K562 (cell line): ENCODE measurements around the gene LYRM1. TPM values are rescaled to one million over a fixed set of nuclear protein-coding genes. Genes with fewer than 3 reads are reported as not detected.

ENCODE experiments used
- ATAC-seq: fragments of 200-7000 bp; cut with Tn5 transposase; 3 replicates; pipeline ENCODE4 v1.9.1; 2020; ENCODE audit warnings: moderate library complexity
- Bru-seq: library from RNA; stranded (reverse); fragments of 400-500 nt; gene quantifications from one replicate; lab custom pipeline; 2021; lab: Mats Ljungman, UMichigan
- BruChase-seq, 2 experiments: library from RNA; stranded (reverse); fragments of 400-500 nt; gene quantifications; one replicate each; lab custom pipeline; 2021; lab: Mats Ljungman, UMichigan
- BruUV-seq: library from RNA; stranded (reverse); fragments of 400-500 nt; replicated peaks from 2 replicates; lab custom pipeline; 2021; lab: Mats Ljungman, UMichigan
- CTCF ChIA-PET: fragments of 300-600 bp; formaldehyde crosslinking; extraction: SDS; loops from one replicate; lab custom pipeline; 2021; ENCODE audit warnings: low intra/inter-chr PET ratio; lab: Yijun Ruan, JAX
- POLR2A ChIA-PET: fragments of 300-600, 350-650 bp; sonication (Branson Sonifier 250); formaldehyde crosslinking; extraction: SDS; loops from one replicate; lab custom pipeline; 2021; ENCODE audit warnings: antibody characterized with exemption, inconsistent platforms; lab: Yijun Ruan, JAX
- DNase-seq, 4 experiments: peaks; one replicate each; pipeline versions ENCODE4 v3.0.0 to v3.0.0-alpha.2; 2011 to 2018; ENCODE audit warnings: low spot score in 3 of 4, mixed read lengths in 3 of 4; ENCODE audit errors: extremely low read depth in 1 of 4
- FAIRE-seq: peaks from 2 replicates; lab custom pipeline; 2011; peaks lifted over from hg19 to GRCh38; lab: Jason Lieb, UNC
- H2AFZ ChIP-seq: 2 replicates; pipeline ENCODE4 v1.6.0; 2011; ENCODE audit warnings: low read depth, low read length, control low read depth, inconsistent platforms
- H3K27ac ChIP-seq: fragments of 200-600 bp; 3 replicates; pipeline ENCODE4 v1.8.0; 2011; ENCODE audit warnings: low read depth, mild to moderate bottlenecking, control low read depth, inconsistent platforms, low read length, moderate library complexity, mixed read lengths; ENCODE audit errors: extremely low read depth
- H3K27me3 ChIP-seq, 2 experiments: fragments of 300-600 bp in 1 of 2; 2 replicates in 1 of 2; 3 replicates in 1 of 2; pipeline versions ENCODE4 v1.6.0 to v1.8.0; 2011; ENCODE audit warnings: inconsistent platforms in 2 of 2, low read length in 2 of 2, mild to moderate bottlenecking in 1 of 2, mixed read lengths in 1 of 2, moderate library complexity in 1 of 2; ENCODE audit not compliant: control insufficient read depth in 2 of 2, insufficient read depth in 2 of 2
- H3K36me3 ChIP-seq: fragments of 300-600 bp; 3 replicates; pipeline ENCODE4 v1.8.0; 2011; ENCODE audit warnings: mild to moderate bottlenecking, low read length, inconsistent platforms; ENCODE audit not compliant: control insufficient read depth, insufficient read depth
- H3K4me1 ChIP-seq, 2 experiments: fragments of 200-600 bp in 1 of 2; replicated peaks in 1 of 2; 2 replicates in 1 of 2; 3 replicates in 1 of 2; pipeline versions ENCODE4 v1.5.1 to v1.8.0; 2011; ENCODE audit warnings: inconsistent platforms in 2 of 2, low read length in 2 of 2, mild to moderate bottlenecking in 1 of 2, mixed read lengths in 1 of 2, moderate library complexity in 1 of 2; ENCODE audit not compliant: control insufficient read depth in 2 of 2, insufficient read depth in 2 of 2
- H3K4me2 ChIP-seq: 2 replicates; pipeline ENCODE4 v1.6.1; 2011; ENCODE audit warnings: low read length, control low read depth, inconsistent platforms, mixed read lengths; ENCODE audit not compliant: insufficient read depth
- H3K4me3 ChIP-seq: fragments of 200-600 bp; sonication (generic), shearing (Covaris generic); 2 replicates; pipeline ENCODE4 v1.5.1; 2016; ENCODE audit warnings: control low read depth, inconsistent platforms
- H3K79me2 ChIP-seq: fragments of 200-600 bp; 3 replicates; pipeline ENCODE4 v1.8.0; 2011; ENCODE audit warnings: low read length, inconsistent platforms; ENCODE audit not compliant: control insufficient read depth, insufficient read depth
- H3K9ac ChIP-seq, 2 experiments: 2 replicates each; pipeline versions ENCODE4 v1.6.0 to v1.6.1; 2011; ENCODE audit warnings: low read depth in 2 of 2, low read length in 2 of 2, control low read depth in 1 of 2, inconsistent platforms in 1 of 2, mild to moderate bottlenecking in 1 of 2, mixed read lengths in 1 of 2; ENCODE audit not compliant: insufficient read depth in 1 of 2
- H3K9me1 ChIP-seq: one replicate; pipeline ENCODE4 v1.6.0; 2011; ENCODE audit warnings: inconsistent platforms, mild to moderate bottlenecking, low read length, moderate library complexity; ENCODE audit not compliant: control insufficient read depth, insufficient read depth
- H3K9me3 ChIP-seq: replicated peaks from 2 replicates; pipeline ENCODE4 v1.5.1; 2011; ENCODE audit warnings: low read depth, low read length, inconsistent platforms; ENCODE audit not compliant: control insufficient read depth, insufficient read depth
- H4K20me1 ChIP-seq: replicated peaks from 2 replicates; pipeline ENCODE4 v1.6.1; 2011; ENCODE audit warnings: low read length, inconsistent platforms, mixed read lengths; ENCODE audit not compliant: control insufficient read depth, insufficient read depth
- ATF4 ChIP-seq: fragments of 450-650 bp; formaldehyde crosslinking; IDR thresholded peaks from 2 replicates; pipeline ENCODE4 v1.4.0; 2022; ENCODE audit warnings: mild to moderate bottlenecking, moderate library complexity
- CEBPB ChIP-seq: fragments of 450-650 bp; IDR thresholded peaks from 2 replicates; pipeline ENCODE4 v1.6.1; 2016; ENCODE audit warnings: missing genetic modification characterization, missing compliant biosample characterization
- DMBX1 ChIP-seq: fragments of 250-450 bp; sonication (Bioruptor Pico); IDR thresholded peaks from 2 replicates; pipeline ENCODE4 v1.8.0; 2022; ENCODE audit warnings: inconsistent platforms, mild to moderate bottlenecking, moderate library complexity, borderline replicate concordance
- GATAD2A ChIP-seq: fragments of 450-650 bp; IDR thresholded peaks from 2 replicates; pipeline ENCODE4 v1.6.1; 2017
- LCOR ChIP-seq: sonication (generic); formaldehyde crosslinking; IDR thresholded peaks from 2 replicates; pipeline ENCODE4 v1.8.0; 2022; ENCODE audit warnings: mild to moderate bottlenecking, missing genetic modification reagents
- MTA1 ChIP-seq: fragments of 450-650 bp; IDR thresholded peaks from 2 replicates; pipeline ENCODE4 v1.6.1; 2017; ENCODE audit warnings: borderline replicate concordance
- PTRF ChIP-seq: fragments of 450-650 bp; IDR thresholded peaks from 2 replicates; pipeline ENCODE4 v1.6.1; 2016; ENCODE audit warnings: mild to moderate bottlenecking, missing genetic modification characterization, missing compliant biosample characterization
- RFX1 ChIP-seq: fragments of 450-650 bp; IDR thresholded peaks from 2 replicates; pipeline ENCODE4 v1.6.1; 2016; ENCODE audit warnings: mild to moderate bottlenecking, moderate library complexity
- RFX7 ChIP-seq: fragments of 250-450 bp; sonication (Bioruptor Pico); IDR thresholded peaks from 2 replicates; pipeline ENCODE4 v1.5.1; 2021; ENCODE audit warnings: mild to moderate bottlenecking
- RNF2 ChIP-seq: sonication (generic); IDR thresholded peaks from 2 replicates; pipeline ENCODE4 v1.6.1; 2016
- THAP12 ChIP-seq: fragments of 250-450 bp; sonication (Bioruptor Pico); IDR thresholded peaks from 2 replicates; pipeline ENCODE4 v1.9.0; 2021; ENCODE audit warnings: mild to moderate bottlenecking, inconsistent platforms
- TOE1 ChIP-seq, 2 experiments: fragments of 450-650 bp in 1 of 2; sonication (generic) in 1 of 2; formaldehyde crosslinking in 1 of 2; IDR thresholded peaks; 2 replicates each; pipeline versions ENCODE4 v1.7.1 to v1.8.0; 2016 to 2022; ENCODE audit warnings: borderline replicate concordance in 2 of 2, mild to moderate bottlenecking in 2 of 2, antibody characterized with exemption in 1 of 2, inconsistent platforms in 1 of 2, low read depth in 1 of 2, missing genetic modification reagents in 1 of 2, moderate library complexity in 1 of 2
- WGBS: fragments of 100-300 bp; shearing (Covaris generic); methylation state at CpG from one replicate; pipeline ENCODE4 v1.1.6; 2016; ENCODE audit warnings: low coverage, mixed read lengths; ENCODE audit not compliant: insufficient coverage; ENCODE audit errors: missing lambda C conversion rate; 5-methylcytosine and 5-hydroxymethylcytosine counted together
- in situ Hi-C: fragments of 300-500 bp; cut with MboI; formaldehyde crosslinking; loops from 4 replicates; pipeline ENCODE4 v1.15.0; 2018; ENCODE audit warnings: inconsistent platforms, mixed read lengths
- intact Hi-C: fragments of 100-400 bp; cut with micrococcal nuclease; formaldehyde crosslinking; loops from 2 replicates; pipeline ENCODE4 v1.14.2; 2022
- long read RNA-seq, 3 experiments: library from polyadenylated mRNA in 2 of 3; library from RNA in 1 of 3; unstranded in 2 of 3; stranded (forward) in 1 of 3; transcript quantifications; one replicate each; pipeline ENCODE4 v2.0.0, GENCODE V29; 2019 to 2022
- polyA minus RNA-seq, 3 experiments: library from RNA; depleted of rRNA, polyadenylated mRNA; stranded (reverse); fragments of >200 nt; gene quantifications; 2 replicates each; pipeline ENCODE4 v1.2.3, GENCODE V29; 2011
- polyA plus RNA-seq, 8 experiments: library from polyadenylated mRNA; depleted of rRNA in 4 of 8; stranded (reverse) in 5 of 8; unstranded in 3 of 8; fragments of >200 nt; fragmentation: Nextera tagmentation in 2 of 8; fragmentation: Illumina TruSeq in 1 of 8; extraction: Ambion mirVana in 2 of 8; extraction: Trizol in 1 of 8; gene quantifications; 2 replicates each; pipeline versions ENCODE4 v1.2.1 to v1.2.3, GENCODE V29; 2011 to 2014; ENCODE audit warnings: inconsistent platforms in 1 of 8, missing spikeins in 1 of 8
- total RNA-seq, 7 experiments: library from RNA; depleted of rRNA in 6 of 7; stranded (reverse); fragments of >200 nt in 6 of 7; fragmentation: Illumina TruSeq in 2 of 7; extraction: Trizol in 2 of 7; gene quantifications; 2 replicates each; pipeline versions ENCODE4 v1.2.1 to v1.2.3, GENCODE V29; 2011 to 2021; ENCODE audit warnings: low replicate concordance in 1 of 7

The LYRM1 gene
- 5.6 and 11.9 TPM in 2 replicates for total RNA-seq (2011; cell fraction: chromatin; rRNA removed; ENCODE audit: low replicate concordance)
- 3.3 and 3.7 TPM in 2 replicates for total RNA-seq (2011; cell fraction: nucleolus; rRNA removed)
- 8.4 and 14.1 TPM in 2 replicates for total RNA-seq (2011; cell fraction: nucleoplasm; rRNA removed)
- 22.0 and 32.7 TPM in 2 replicates for total RNA-seq (2014; rRNA removed)
- total RNA-seq (2014; rRNA removed; fragmentation: Illumina TruSeq; extraction: Trizol), result 26.2 and 28.2 TPM in 2 replicates
- total RNA-seq (2015; rRNA removed; fragmentation: Illumina TruSeq; extraction: Trizol), result 26.0 and 26.5 TPM in 2 replicates
- total RNA-seq (2021), result 17.5 and 18.9 TPM in 2 replicates
- polyA plus RNA-seq (2011; rRNA removed), result 26.9 and 32.7 TPM in 2 replicates
- polyA plus RNA-seq (2011; cell fraction: cytosol; rRNA removed), result 9.0 and 16.7 TPM in 2 replicates
- 7.8 and 12.3 TPM in 2 replicates for polyA plus RNA-seq (2011; cell fraction: nucleus; rRNA removed)
- polyA plus RNA-seq (2012), result 24.3 and 54.4 TPM in 2 replicates
- polyA plus RNA-seq (2014; fragmentation: Illumina TruSeq; extraction: Trizol), result 36.9 and 40.2 TPM in 2 replicates
- 10 to 100 TPM; 40.0 to 44.1 TPM for polyA plus RNA-seq (2014; fragmentation: Nextera tagmentation; extraction: Ambion mirVana)
- 26.3 and 27.3 TPM in 2 replicates for polyA plus RNA-seq (2014; rRNA removed)
- polyA minus RNA-seq (2011; rRNA and poly(A)+ RNA removed), result 18.1 and 18.9 TPM in 2 replicates
- 5.5 and 9.6 TPM in 2 replicates for polyA minus RNA-seq (2011; cell fraction: cytosol; rRNA and poly(A)+ RNA removed)
- polyA minus RNA-seq (2011; cell fraction: nucleus; rRNA and poly(A)+ RNA removed), result 2.6 and 5.8 TPM in 2 replicates
- Bru-seq, nascent RNA, result percentile 64 among the genes with signal in this experiment
- BruChase-seq, experiment 1, labeled RNA remaining after a 2-hour chase, result percentile 63 among the genes with signal in this experiment
- percentile 59 among the genes with signal in this experiment for BruChase-seq, experiment 2, labeled RNA remaining after a 6-hour chase
- long read RNA-seq, experiment 1, transcript LYRM1-208 (4 exons, 460 nt), result minor isoform, 8 of 44 reads
- long read RNA-seq, experiment 1, transcript LYRM1-201 (5 exons, 1,626 nt), result minor isoform, 9 of 44 reads
- long read RNA-seq, experiment 1, transcript LYRM1-204 (4 exons, 1,558 nt), result major isoform, 12 of 44 reads
- long read RNA-seq, experiment 1, partial matches to known transcripts, result 7 of 44 reads
- long read RNA-seq, experiment 1, other reads (novel, unspliced or antisense), result 7 of 44 reads
- long read RNA-seq, experiment 2, partial matches to known transcripts, result 2 of 25 reads
- long read RNA-seq, experiment 2, other reads (novel, unspliced or antisense), result 15 of 25 reads
- long read RNA-seq, experiment 3, transcript LYRM1-204 (4 exons, 1,558 nt), result major isoform, 9 of 23 reads
- long read RNA-seq, experiment 3, transcript LYRM1-201 (5 exons, 1,626 nt), result minor isoform, 5 of 23 reads
- long read RNA-seq, experiment 3, partial matches to known transcripts, result 4 of 23 reads
- long read RNA-seq, experiment 3, other reads (novel, unspliced or antisense), result 3 of 23 reads

- under 1% methylated on average over 50 of the region's 62 CpGs for WGBS
- DNase-seq (peak; percentile 95 to 99 (median 96)), FAIRE-seq (peak; percentile 90), ATAC-seq (peak; percentile 95)
- Histone ChIP-seq H3K27me3 (no peaks in the 10 kb centered on the region), H3K9me1 (no peaks in the 10 kb centered on the region), H3K79me2 (peaks cover 44% of the 10 kb centered on the region), H3K9me3 (no peaks in the 10 kb centered on the region), H3K4me3 (peak within 1 kb of the TSS; percentile 85), H3K36me3 (peaks cover 16% of the 10 kb centered on the region; the same call in 1 of the 3 replicates), H3K27ac (peak within 1 kb of the TSS; percentile 92), H2AFZ (peak within 1 kb of the TSS; percentile 92), H3K4me1 (peaks cover 32 to 50% of the 10 kb centered on the region in 2 experiments), H3K9ac (peak within 1 kb of the TSS; percentile 92 to 94), H4K20me1 (no peaks in the 10 kb centered on the region), H3K4me2 (peak within 1 kb of the TSS; percentile 91)
- in situ Hi-C loops (no loop called here), intact Hi-C loops (loop anchor here (5.0 kb wide), 2 partner anchors 47 to 48 kb away; no protein-coding TSS in a partner anchor)
- ChIA-PET POLR2A (interaction anchor here (0.6 to 2.5 kb wide), 16 partner anchors 9 to 649 kb away, joined by 3 to 19 read pairs (median 4); partner anchors contain the start of gene ACSM3), CTCF (interaction anchor here (0.7 kb wide), 1 partner anchor 166 kb away, joined by 3 read pairs; no protein-coding TSS in a partner anchor)
- BruUV-seq, result no TSS peak
- TF ChIP-seq DMBX1 (CRISPR knock-in tag) (no peak), THAP12 (CRISPR knock-in tag) (0 out of 2 replicates have a peak, but pooled peaks have one; percentile 58), GATAD2A (0 out of 2 replicates have a peak, but pooled peaks have one; percentile 22), ATF4 (CRISPR knock-in tag) (peak; percentile 66; the same call in 1 of the 2 replicates), TOE1 (IDR thresholded peaks at IDR 0.05; ENCODE audit: borderline replicate concordance) (peak; percentile 65; the same call in 1 of the 2 replicates), TOE1 (CRISPR knock-in tag; IDR thresholded peaks at IDR 0.05; ENCODE audit: borderline replicate concordance, low read depth) (no peak), RNF2 (peak; percentile 37; the same call in 1 of the 2 replicates), CEBPB (peak; percentile 97), LCOR (CRISPR knock-in tag) (no peak), RFX1 (peak; percentile 90), MTA1 (peak; percentile 50; the same call in 1 of the 2 replicates), PTRF (tag) (no peak), RFX7 (CRISPR knock-in tag) (no peak)
These were observed at the start of gene LYRM1, which contains the start of gene DCUN1D3 for GRCh38 chr16:20900299-20901067. TSS of gene LYRM1 (plus strand) at chr16:20900771. CDS start at chr16:20915556, 14,785 bp downstream. TSS of gene DCUN1D3 (minus strand) at chr16:20900358. CDS start at chr16:20862538, 37,820 bp downstream.
